Inflammatory macrophage treated with lipopolysaccharide for 1 hour (primary cell): ENCODE measurements around the gene SART1.

ENCODE experiments used
- DNase-seq, 2 donors: peaks; one replicate each; pipeline ENCODE4 v3.0.0-alpha.2; 2020 to 2022

The SART1 gene

DNA sequence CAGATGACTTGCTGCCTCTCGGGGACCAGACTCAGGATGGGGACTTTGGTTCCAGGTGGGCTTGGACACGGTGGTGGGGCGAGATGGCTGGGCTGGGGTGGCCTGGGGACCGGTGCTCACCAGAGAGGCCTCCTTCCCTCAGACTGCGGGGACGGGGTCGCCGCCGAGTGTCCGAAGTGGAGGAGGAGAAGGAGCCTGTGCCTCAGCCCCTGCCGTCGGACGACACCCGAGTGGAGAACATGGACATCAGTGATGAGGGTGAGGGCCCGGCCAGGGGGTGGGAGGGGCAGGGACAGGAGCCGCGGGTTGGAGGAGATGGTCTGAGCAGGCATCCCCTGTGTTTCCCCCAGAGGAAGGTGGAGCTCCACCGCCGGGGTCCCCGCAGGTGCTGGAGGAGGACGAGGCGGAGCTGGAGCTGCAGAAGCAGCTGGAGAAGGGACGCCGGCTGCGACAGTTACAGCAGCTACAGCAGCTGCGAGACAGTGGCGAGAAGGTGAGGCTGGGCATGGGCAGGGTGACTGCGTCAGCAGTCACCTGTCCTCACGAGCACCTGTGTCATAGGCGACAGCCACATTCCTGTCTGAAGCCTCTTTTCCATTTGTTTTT, 5.9 kb downstream of the SART1 start:
- DNase-seq = no peak

DNA sequence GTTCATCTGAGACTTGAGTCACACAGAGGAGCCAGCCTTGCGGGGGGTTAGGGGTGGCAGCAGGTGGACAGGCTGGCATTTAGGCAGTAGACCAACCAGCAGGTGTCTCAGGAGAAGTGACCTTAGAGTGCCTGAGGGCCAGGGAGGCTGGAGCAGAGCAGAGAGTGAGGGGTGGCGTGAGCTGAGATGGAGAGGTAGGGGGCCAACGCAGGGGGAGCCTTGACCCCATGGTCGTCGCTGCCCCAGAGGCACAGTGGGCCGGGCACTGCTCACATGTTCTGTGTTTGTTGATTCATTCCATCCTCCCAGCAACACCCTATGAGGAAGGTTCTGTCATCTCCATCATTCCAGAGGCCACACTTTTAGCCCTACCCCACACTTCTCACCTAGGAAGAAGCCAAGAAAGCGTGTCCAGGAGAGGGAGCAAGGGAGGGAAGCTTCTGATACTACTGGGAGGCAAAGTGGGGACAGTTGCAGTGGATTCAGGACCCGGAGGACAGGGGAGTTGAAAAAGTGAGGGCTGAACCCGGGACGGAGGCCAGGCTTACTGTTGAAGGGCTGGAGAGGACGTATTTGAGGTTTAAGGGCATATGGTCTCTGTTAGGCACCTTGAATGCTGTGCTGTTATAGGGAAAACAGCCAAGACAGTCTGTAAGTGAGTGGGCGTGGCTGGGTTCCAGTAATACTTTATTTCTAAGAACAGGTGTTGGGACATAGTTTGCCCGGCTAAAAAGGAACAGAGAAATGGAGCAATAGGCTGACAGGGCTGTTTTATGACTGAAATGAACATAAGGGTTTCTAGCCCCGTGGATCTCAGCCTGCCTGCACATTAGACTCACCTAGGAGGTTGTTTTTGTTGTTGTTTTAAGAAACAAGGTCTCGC, 7.3 kb downstream of the SART1 start:
- DNase-seq = peak; percentile 49 to 77

DNA sequence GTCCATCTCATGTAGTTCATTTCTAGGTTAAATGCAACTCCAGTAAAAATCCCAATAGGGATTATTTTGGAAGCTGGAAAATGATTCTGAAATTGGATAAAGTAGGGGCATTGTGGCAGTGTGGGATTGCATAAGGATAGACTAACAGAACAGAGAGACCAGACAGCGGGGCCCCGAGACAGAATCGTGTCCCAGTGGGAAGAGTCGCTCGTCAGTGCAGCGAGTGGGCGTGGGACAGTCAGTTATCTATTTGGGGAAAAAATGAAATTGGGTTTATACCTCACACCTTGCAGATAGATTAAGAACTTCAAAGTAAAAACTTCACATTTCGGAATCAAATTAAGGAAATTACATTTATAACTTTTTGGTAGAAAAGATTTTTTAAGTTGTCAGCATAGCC, 10.6 kb downstream of the SART1 start:
- no peak for DNase-seq

DNA sequence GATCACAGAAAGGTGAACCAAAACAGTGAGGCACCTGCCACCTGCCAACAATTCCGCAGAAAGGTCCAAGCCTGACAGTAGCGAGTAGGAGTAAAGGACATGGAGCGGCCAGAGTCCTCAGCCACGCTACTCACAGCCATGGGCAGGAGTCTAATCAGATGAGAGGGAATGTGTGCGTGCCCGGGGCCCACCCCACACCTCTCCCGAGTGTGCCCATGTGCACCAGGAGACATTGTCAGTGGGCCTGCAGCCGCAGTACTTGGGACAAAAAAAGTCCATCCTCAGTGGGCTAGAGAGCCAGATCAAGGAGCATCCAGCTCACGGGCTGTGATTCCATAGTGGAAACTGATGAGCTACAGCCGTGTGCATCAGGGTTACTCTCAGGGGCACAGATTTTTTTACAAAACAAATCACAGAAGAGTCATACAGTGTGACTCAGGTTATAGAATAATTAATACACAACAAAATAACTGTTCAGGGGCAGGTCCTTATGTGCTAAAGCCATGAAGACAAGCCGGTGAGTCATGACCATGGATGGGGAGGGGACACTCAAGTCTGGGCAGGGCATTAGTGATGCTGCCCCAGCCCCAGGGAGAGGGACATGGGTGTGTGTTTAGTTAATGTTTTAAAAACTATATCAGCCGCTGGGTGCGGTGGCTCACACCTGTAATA, 12.0 kb downstream of the SART1 start:
- no peak for DNase-seq

DNA sequence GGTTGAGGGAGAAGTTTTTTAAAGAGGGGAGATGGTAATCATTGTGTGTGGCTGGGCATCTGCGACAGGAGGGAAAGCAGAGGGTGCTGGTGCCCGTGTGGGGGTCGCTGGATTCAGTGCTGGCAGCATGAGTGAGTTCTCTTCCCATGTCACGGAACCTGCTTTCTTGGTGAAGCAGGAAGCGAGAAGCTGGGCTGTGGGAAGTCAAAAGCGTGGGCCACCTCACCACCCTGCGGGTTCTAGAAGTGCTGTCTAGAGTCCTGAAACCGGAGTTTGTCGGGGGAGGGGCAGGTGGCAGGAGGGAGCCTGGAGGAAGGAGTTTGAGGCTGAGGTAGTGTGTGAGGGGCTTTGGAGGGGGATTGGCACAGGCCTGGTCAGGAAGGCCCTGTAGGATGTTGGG, 14.2 kb downstream of the SART1 start:
- DNase-seq = no peak

DNA sequence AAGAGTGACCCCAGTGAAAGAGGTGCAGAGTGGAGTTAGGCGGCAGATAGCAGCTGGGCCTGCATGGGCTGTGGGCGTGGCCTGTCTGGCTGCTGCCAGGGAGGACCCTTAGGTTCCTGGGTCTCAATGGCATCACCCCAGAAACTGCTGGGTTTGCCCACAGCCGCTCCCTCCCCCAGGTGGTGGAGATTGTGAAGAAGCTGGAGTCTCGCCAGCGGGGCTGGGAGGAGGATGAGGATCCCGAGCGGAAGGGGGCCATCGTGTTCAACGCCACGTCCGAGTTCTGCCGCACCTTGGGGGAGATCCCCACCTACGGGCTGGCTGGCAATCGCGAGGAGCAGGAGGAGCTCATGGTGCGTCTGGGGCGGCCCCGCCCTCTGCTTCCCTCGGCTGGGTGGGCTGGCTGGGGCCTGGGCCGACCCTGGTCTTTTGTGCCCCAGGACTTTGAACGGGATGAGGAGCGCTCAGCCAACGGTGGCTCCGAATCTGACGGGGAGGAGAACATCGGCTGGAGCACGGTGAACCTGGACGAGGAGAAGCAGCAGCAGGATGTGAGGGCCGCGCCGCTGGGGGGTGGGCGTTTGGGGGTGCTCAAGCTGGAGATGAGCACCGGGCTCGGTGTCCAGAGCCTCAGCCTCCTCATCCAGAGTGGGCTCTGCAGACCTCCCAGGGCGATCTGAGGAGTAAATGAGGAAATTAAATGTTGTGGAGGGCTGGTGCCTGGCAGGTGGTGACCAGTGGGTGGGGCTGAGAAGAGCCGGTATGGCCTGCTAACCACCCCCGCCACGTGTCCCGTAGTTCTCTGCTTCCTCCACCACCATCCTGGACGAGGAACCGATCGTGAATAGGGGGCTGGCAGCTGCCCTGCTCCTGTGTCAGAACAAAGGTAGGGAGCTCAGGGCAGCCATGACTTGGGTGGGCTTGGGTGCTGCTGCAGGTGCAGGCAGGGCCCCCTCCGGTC, 15.0 kb downstream of the SART1 start:
- DNase-seq = no peak

DNA sequence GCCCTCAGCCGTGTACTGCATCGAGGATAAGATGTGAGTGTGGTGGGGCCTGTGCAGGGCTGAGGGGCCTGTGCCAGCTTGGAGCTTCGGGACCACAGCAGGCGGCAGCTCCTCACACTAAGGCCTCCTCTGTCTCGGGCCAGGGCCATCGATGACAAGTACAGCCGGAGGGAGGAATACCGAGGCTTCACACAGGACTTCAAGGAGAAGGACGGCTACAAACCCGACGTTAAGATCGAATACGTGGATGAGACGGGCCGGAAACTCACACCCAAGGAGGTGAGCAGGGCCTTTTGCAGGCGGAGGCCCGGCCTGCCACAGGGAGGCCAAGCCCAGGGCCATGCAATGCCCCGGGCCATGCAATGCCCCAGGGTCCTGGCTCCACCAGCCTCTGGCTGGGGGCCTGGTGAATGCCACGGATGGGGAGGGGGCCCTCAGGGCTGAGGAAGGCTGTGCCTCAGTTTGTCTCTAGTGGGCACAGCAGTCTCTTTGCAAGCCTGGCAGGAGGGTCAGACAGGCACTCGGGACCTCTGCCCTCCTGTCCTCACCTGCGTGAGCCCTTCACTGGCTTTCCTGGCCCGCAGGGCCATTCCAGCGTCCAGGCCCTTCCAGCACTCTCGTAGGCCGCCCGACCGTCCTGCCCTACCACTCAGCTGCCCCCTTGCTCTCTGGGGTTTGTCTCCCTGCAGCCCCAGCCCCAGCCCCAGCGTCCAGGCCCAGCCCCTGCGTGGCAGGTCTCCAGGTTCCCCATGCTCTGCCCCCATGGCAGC, 16.3 kb downstream of the SART1 start:
- no peak for DNase-seq

DNA sequence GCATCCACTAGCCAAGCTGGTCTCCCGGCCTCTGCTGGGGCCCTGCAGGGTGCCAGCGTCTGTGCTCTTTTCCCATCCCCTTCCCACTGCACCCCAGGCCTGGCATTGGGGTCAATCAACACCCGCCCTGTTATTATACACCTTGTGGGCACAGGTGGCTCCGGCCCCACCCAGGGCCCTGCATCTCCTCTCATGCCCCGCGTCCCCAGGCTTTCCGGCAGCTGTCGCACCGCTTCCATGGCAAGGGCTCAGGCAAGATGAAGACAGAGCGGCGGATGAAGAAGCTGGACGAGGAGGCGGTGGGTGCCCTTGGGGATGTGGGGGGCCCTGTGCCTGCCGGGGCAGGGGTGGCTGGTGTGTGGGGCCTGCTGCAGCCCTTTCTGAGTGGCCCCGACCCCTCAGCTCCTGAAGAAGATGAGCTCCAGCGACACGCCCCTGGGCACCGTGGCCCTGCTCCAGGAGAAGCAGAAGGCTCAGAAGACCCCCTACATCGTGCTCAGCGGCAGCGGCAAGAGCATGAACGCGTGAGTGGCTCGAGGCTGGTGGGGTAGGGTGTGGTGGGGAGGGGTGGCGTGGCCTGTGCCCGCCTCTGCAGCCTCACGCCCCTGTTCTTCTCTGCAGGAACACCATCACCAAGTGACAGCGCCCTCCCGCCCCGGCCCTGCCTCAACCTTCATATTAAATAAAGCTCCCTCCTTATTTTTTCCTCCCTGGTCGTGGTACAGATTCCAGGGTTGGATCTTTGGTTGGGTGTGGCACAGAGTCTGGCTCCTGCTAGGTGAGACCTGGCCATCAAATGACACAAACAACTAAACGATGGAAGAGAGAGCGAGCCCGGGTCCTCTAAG, 17.1 kb downstream of the SART1 start:
- DNase-seq = no peak

DNA sequence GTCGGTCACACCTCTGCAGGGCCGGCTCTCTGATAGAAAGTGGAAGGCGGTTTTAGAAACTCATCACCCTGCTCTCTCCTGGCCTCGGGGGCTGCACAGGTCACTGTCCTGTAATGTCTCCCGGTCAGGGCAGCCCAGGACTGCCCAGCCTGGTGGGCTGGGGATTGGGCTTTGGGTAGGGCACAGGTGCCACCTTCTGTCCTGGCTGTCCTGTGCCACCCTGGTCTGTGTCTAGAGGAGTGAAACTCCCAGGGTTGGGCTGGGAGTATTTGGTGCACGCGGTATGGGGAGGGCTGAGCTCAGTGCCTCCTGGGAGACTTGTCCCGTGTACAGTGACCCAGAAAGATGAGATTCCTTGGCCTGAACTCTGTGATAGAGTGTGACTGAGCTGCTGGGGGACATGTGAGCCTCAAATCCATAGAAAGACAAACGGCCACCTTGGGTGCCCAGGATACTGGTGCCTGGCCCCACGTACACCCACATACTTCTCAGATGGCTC, 17.8 kb downstream of the SART1 start:
- DNase-seq = no peak

DNA sequence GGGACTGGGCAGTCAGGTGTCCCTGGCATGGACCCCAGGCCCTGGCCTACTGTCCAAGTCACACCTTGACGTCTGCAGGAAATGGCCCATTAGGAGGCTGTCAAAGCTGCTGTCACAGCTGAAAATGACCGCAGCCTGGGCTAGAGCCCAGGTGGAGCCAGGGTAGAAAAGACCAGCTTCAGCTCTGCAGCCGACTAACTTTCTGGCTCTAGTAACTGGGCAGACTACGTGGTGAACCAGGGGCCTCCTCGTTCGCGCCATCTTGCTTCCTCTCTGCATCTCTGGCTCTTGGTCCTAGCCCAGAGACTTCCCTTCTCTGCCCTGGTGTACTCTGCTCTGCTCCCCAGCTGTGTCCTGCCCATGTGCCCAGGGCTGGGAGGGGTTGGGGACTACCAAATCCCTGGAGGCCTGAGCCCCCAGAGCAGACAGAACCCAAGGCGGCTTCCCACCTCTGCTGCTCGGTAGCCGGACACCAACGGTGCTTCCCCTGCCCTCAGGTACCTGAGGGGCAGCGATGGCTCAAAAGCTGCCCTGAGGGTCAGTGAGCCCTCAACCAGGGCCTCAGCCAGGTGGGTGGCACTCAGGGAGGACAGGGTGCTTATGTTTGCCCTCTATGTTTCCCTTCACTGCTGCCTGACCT, 19.7 kb downstream of the SART1 start:
- DNase-seq = no peak

DNA sequence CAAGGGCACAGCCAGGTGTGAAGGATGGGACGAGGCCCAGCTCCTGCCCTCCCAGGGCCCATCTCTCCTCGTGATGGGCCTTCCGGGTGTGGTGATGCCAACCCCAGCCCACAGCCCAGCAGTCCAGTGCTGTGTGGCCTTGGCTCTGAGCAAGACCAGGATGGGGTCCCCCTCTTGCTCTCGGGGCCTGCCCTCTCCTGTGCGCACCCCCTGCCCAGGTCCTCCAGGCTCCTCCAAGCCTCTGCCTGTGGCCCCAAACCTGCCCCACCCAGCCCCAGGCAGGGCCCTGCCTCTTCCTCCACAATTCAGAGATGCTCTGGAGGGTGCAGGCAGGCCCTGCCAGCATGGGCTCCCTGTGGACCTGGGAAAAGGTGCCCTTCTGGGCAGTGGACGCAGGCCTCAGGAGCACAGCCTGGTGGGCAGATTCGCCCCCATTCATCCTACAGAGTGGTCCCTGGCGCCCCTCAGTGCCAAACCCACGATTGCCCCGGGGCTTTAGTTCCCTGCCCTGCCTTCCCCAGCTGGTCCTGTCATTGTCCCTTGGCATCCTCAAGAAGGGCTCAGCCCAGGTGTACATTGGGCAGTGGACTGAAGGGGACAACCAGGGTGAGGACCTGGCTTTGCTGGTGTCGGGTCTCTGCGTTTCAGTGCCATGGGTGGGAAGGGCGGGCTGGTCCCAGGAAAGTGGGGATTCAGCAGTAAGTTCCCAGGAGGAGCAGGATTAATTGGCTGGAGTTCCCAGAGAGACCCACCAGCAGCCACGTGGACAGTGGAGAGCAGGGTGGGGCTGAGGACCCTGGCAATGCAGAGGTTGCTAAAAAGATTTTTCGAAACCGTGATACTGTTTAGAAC, 20.7 kb downstream of the SART1 start:
- no peak for DNase-seq

DNA sequence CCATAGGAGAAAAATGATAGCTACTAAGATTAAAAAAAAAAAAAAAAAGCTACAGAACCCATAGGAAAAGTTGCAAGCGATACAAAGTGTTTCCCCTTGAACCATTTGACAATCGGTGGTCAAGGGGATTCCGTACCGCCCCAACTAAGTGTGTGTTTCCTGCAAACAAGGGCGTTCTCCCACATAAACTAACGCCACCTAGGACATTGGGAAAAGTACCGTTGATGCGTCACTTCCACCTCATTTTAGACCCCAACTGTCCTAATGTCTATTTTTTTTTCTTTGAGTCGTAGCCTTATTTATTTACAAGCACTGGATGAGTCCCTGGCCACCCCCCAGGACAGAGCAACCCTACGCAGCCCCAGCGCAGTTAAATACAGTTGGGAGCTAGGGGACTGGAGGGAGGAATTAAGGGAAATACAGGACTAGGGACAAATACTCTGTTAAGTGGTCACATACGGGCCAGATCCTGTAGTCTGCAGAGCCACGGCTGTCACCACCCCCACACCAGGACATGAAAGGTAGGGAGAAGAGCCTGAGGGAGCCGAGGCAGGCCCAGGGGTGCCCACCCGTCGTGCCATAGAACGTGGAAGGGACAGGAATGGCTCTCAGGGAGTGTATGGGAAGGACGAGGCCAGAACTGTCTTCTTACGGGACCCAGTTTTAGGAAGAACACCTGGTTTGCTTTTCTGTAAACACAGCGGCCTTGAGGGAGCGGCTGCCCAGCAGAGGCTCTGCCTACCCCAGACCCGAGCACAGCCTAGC, 21.5 kb downstream of the SART1 start:
- DNase-seq = no peak

DNA sequence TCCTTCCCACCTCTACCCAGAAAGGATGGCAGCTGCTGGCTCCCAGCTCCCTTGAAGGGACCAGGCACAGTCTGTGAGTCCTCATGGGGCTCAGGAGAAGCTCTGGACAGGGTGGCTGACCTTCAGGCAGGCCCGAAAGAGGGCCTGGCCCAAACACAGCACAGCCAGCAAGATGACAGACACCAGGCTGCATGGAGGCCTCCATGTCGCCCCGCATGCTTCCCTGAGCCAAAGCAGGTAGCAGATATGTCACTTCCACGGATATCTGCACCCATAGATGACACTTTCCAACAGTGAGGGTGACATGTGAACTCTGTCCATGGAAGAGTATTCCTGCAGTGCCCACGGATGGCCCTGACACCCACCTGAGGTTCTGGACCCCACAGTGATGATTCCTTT, 22.1 kb downstream of the SART1 start:
- no peak for DNase-seq

DNA sequence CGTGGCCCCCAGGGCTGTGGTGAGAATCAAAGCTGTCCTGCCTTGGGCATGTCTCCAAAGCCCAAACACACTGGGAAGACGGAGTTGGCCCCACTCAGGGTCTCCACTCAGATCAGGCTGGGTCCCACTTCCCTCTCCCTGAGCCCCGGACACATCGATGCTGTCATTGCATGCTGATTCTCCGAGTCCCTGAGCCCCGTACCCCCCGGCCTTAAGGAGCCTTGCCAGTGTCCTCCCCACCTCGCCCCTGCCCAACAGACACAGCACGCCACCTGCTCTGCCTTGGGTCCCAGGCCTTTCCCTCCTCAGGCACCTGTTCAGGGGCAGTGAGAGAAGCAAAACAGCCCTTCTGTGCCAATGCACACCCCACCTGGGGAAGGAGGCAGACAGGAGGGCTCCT, 25.8 kb downstream of the SART1 start:
- DNase-seq = no peak

DNA sequence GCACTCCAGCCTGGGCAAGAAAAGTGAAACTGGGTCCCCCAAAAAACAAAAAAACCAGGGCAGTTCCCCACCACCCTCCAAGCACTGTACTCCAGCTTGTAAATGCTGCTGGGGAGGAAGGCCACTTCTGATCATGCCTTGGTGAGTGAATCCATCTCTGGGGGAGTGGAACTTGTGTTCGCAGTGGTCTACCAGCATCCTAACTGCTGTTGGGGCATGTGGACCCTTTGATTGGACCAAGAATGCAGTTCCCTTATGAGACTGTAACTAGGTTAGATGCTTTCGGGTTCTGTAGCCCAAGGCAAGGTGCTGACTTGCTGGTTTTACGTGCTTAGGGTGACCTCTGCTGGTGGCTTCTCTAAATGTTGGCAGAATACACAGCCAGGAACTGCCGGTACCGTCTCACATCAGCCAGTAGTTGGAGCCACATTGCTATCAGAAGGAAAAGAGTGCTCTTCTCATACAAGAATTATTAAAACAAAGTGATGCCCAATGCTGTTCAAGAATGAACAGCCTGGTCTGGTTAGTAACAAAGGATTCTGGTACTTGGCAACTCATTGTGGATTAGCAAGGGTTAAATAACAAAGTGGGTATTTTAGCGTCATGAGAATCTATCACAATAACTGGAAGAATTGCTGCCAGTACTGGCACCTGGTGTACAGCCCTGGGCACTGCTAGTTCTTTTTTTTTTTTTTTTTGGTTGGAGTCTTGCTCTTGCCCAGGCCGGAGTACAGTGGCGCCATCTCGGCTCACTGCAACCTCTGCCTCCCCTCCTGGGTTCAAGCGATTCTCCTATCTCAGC, 27.5 kb downstream of the SART1 start:
- DNase-seq = peak; percentile 86 to 98

DNA sequence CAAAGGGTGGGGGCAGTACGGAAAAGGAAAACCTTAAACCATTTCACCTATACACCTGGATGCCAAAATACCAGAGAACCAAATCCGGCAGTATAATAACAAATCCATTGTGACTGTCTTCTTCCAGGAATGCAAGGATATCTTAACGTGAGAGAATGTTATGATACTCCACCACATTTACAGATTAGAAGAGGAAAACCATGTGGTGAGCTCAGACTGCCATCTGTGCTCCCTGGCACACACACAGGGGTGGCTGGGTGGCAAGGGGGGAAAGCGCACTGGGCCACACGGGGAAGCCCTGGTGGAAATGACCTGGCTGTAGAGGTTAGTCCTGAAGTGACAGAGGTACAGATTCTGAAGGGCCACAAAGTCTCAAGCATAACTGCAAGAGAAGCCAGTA, 30.5 kb downstream of the SART1 start:
- no peak for DNase-seq

DNA sequence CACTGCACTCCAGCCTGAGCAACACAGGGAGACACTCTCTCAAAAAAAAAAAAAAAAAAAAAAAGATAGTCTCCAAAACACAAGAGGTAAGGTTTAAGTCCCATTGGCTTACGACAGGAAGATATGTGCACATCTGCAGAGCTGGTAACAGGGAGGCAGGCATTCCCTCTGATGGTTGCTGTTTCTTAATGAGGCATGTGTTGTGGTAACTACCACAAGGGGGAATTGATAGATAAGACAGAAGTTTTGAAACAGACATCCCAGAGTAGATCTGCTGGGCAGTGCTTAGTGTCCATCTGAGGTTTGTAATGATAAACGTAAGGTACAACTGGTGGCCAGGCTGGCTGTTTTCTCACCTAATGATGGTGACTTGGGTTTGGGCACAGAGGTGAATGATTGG, 35.8 kb downstream of the SART1 start:
- no peak for DNase-seq
